Activated CD8-positive, alpha-beta memory T cell treated with anti-CD3 and anti-CD28 coated beads for 48 hours (primary cell): Measurements from ENCODE around the gene FOXI1.

ENCODE experiments used
- DNase-seq, 3 experiments: peaks; one replicate each; pipeline ENCODE4 v3.0.0-alpha.2; 2020; ENCODE audit warnings: low read depth in 2 of 3, low spot score in 2 of 3

Gene FOXI1

DNA sequence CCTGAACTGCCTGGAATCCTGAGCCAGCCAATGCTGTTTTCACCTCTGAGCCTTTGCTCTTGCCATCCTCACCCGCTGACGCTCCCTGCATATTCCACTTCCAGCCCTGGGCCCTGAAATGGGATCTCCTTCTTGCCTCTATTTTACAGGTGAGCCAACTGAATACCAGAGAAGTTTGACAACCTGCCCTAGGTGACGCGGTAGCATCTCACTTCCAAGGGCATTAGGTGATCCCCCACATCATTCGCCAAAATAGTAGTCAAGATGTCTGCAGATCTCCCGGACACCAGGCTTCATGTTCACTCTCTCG lies 43.5 kb downstream of the FOXI1 start:
- DNase-seq: no peak

DNA sequence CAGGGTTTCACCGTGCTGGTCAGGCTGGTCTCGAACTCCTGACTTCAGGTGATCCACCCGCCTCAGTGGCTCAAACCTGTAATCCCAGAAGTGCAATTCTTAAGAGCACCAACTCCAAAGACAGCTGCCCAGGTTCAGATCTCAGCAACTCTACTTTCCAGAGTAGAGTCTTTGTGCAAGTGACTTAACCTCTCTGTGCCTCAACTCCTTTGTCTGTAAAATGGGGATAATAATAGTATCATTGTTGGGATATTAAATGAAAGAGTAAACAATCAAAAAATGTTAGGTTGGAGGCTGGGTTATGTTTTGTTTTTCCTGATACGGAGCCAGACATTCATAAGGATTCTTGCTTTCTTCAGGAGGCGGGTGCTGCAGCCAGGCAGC lies 45.0 kb downstream of the FOXI1 start:
- no peak for DNase-seq

DNA sequence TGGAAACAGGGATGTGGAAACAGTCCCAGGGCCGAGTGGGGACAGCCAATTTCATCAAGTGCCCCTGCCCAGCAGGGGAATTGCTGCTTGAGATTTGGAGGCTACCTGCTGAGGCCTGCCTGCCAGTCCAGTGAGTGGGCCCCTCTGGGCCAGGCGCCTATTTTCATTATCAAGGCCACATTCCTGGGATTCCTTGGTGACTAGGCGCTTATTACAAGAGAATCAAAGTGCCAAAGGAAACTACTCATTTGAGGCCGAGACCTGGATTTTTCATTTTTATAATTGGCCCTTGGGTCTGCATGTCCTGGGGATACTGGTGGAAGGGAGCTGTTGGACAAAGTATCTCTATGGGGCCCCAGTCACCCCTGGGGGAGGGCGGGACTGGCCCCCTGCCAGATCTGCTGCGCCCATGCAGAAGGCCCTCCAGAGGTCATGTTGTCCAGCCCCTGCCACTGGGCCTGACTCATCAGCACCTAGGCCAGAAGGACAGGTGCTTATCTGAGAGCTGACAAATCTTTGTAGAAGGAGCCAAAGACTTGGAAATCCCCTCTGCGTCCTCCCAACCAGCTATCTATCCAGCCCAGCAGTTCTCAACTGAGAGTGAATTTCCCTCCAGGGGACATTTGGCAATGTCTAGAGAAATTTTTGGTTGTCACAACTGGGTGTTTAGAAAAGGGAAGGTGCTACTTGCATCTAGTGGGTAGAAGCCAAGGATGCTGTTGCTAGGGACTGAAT lies 45.6 kb downstream of the FOXI1 start:
- DNase-seq: no peak

DNA sequence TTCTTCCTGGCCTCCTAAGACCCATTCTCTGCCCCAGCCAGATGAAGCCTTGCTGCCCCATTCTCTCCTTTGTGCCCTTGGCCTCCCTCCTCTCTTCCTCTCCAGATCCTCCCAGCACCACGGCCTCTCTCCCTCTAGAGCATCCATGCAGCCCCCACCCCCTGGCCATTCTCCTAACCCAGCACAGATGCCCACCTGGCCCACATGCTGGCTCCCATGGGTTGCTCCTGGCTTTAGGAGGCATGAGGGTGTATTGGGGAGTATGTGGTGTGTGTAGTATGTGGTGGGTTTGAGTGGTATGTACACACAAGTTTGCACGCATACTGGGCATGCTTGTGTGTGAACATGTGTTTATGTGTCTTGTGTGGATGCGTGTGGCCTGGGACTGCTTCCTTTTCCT lies 47.1 kb downstream of the FOXI1 start:
- no peak for DNase-seq

DNA sequence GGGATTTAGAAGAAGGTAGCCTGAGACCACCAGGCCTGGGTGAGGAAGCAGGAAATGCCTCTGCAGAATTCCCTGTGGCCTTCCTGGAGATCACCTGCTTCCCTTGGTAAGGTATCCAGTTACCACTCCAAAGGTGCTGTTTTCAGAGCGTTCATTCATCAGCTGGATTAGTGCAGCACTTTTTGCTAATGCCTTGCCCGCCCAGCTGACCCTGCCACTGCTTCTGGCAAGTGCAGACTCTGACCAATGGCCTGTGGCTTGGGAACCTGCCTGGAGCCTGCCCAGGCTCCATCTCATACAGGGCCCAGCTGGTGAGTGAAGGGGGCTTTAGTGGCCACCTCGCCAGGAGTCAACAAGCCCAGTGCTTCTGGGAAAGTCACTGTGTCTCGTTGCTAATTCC lies 48.6 kb downstream of the FOXI1 start:
- DNase-seq: no peak

DNA sequence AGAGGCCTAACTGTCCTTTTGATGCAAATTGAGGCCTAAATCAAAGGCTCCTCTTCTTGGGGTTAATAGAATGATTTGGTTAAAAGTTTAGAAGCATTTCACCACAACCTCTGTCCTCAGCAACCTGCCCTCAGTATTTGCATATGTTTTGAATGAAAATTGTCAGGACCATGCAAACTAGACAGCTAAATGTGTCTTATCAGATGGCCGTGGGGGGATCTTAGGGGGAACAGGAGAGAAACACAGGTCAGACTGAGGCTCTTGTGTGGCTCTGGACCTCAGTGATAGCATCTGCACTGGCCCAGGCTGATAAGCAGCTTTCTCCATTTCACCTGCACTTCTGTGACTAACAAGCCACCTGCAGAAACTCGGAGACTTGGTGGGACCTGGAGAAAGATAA lies 49.0 kb downstream of the FOXI1 start:
- DNase-seq: no peak

DNA sequence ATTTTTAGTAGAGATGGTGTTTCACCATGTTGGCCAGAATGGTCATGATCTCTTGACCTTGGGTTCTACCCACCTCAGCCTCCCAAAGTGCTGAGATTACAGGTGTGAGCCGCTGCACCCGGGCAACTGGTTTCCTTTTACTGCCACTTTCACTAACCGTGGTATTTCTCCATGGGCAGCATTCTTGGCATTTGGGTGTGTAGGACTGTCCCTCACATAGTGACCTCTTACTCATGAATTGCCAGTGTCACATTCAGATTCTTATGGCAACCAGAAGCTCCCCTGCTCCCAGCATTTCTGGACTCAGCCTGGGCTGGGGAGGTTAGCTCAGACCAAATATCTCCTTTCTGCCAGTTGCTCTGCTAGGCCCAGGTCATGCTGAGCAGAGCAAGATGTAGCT lies 50.1 kb downstream of the FOXI1 start:
- no peak for DNase-seq

DNA sequence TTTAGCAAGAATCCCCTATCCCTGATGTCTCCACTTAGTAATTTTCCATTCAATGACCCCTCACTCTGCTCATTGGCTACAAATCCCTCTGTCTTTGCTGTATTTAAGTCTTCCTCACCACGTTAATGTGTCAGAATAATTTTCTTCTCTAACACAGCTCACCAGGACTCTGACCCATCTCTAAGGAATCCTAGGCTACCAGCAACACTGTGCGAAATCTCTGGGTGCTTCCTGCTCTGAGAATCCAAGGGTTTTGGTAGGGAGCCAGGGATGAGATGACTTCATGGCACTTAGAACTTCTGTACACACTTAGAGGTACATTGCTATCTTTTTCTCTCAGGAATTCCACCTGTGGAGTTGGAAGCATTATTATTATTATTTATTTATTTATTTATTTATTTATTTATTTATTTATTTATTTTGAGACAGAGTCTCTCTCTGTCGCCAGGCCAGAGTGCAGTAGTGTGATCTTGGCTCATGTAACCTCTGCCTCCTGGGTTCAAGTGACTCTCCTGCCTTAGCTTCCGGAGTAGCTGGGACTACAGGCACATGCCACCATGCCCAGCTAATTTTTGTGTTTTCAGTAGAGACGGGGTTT lies 53.5 kb downstream of the FOXI1 start:
- DNase-seq: no peak
